SK-N-SH treated with all-trans-retinoic acid at 6 μM for 48 hours (cell line): ENCODE measurements around the gene MORC1.

Experiments
- ATAC-seq: fragments of 200-7000 bp; cut with Tn5 transposase; 3 replicates; pipeline ENCODE4 v1.9.1; 2020; ENCODE audit warnings: mild to moderate bottlenecking, moderate library complexity
- ARNTL ChIP-seq: fragments of 450-650 bp; formaldehyde crosslinking; IDR thresholded peaks from 2 replicates; pipeline ENCODE4 v1.5.0; 2020; ENCODE audit warnings: low read depth, mild to moderate bottlenecking, moderate library complexity, borderline replicate concordance
- BACH2 ChIP-seq: fragments of 250-450 bp; sonication (Bioruptor Pico); IDR thresholded peaks from 2 replicates; pipeline ENCODE4 v1.9.0; 2021; ENCODE audit warnings: mild to moderate bottlenecking, borderline replicate concordance
- CSDC2 ChIP-seq: fragments of 250-450 bp; sonication (Bioruptor Pico); IDR thresholded peaks from 2 replicates; pipeline ENCODE4 v1.5.0; 2020; ENCODE audit warnings: mild to moderate bottlenecking, moderate library complexity
- CSRNP3 ChIP-seq: fragments of 250-450 bp; sonication (Bioruptor Pico); IDR thresholded peaks from 2 replicates; pipeline ENCODE4 v1.5.1; 2021; ENCODE audit warnings: mild to moderate bottlenecking, moderate library complexity
- ESRRG ChIP-seq: fragments of 250-450 bp; sonication (Bioruptor Pico); IDR thresholded peaks from 2 replicates; pipeline ENCODE4 v1.6.1; 2021; ENCODE audit warnings: mild to moderate bottlenecking
- GLIS3 ChIP-seq: fragments of 250-450 bp; sonication (Bioruptor Pico); IDR thresholded peaks from 2 replicates; pipeline ENCODE4 v1.5.0; 2020; ENCODE audit warnings: mild to moderate bottlenecking, moderate library complexity
- ISL1 ChIP-seq: fragments of 250-450 bp; sonication (Bioruptor Pico); IDR thresholded peaks from 2 replicates; pipeline ENCODE4 v2.1.2; 2022; ENCODE audit warnings: mild to moderate bottlenecking, moderate library complexity
- OSR1 ChIP-seq: fragments of 250-450 bp; sonication (Bioruptor Pico); IDR thresholded peaks from 2 replicates; pipeline ENCODE4 v1.8.0; 2022; ENCODE audit warnings: moderate library complexity, mild to moderate bottlenecking, inconsistent platforms
- PATZ1 ChIP-seq: fragments of 250-450 bp; sonication (Bioruptor Pico); IDR thresholded peaks from 2 replicates; pipeline ENCODE4 v1.8.0; 2020; ENCODE audit warnings: mild to moderate bottlenecking, moderate library complexity, borderline replicate concordance
- PPARA ChIP-seq: fragments of 250-450 bp; sonication (Bioruptor Pico); IDR thresholded peaks from 2 replicates; pipeline ENCODE4 v1.5.0; 2020; ENCODE audit warnings: mild to moderate bottlenecking, borderline replicate concordance
- RARB ChIP-seq: fragments of 250-450 bp; sonication (Bioruptor Pico); IDR thresholded peaks from 2 replicates; pipeline ENCODE4 v1.8.0; 2021; ENCODE audit warnings: mild to moderate bottlenecking, moderate library complexity
- SNAI2 ChIP-seq: fragments of 250-450 bp; sonication (Bioruptor Pico); IDR thresholded peaks from 2 replicates; pipeline ENCODE4 v1.5.0; 2020; ENCODE audit warnings: mild to moderate bottlenecking, moderate library complexity
- TCF4 ChIP-seq: fragments of 250-450 bp; sonication (Bioruptor Pico); IDR thresholded peaks from 2 replicates; pipeline ENCODE4 v1.8.0; 2021; ENCODE audit warnings: mild to moderate bottlenecking, moderate library complexity, borderline replicate concordance
- TOX ChIP-seq: fragments of 250-450 bp; sonication (Bioruptor Pico); IDR thresholded peaks from 2 replicates; pipeline ENCODE4 v1.8.0; 2021; ENCODE audit warnings: mild to moderate bottlenecking, moderate library complexity, borderline replicate concordance
- ZFP3 ChIP-seq: fragments of 250-450 bp; sonication (Bioruptor Pico); IDR thresholded peaks from 2 replicates; pipeline ENCODE4 v1.5.0; 2020; ENCODE audit warnings: mild to moderate bottlenecking, moderate library complexity
- ZFP30 ChIP-seq: fragments of 450-650 bp; formaldehyde crosslinking; IDR thresholded peaks from 2 replicates; pipeline ENCODE4 v1.5.0; 2022; ENCODE audit warnings: mild to moderate bottlenecking, moderate library complexity
- ZNF565 ChIP-seq: fragments of 450-650 bp; formaldehyde crosslinking; conservative IDR thresholded peaks from 2 replicates; pipeline ENCODE4 v1.5.0; 2020; ENCODE audit warnings: low read depth, mild to moderate bottlenecking, moderate library complexity
- ZNF70 ChIP-seq: fragments of 450-650 bp; formaldehyde crosslinking; IDR thresholded peaks from 2 replicates; pipeline ENCODE4 v1.5.0; 2020; ENCODE audit warnings: mild to moderate bottlenecking, moderate library complexity
- ZNF8 ChIP-seq: fragments of 450-650 bp; formaldehyde crosslinking; IDR thresholded peaks from 2 replicates; pipeline ENCODE4 v1.5.0; 2020; ENCODE audit warnings: mild to moderate bottlenecking, moderate library complexity
- TF ChIP-seq, protein P1 (sequence below): fragments of 250-450 bp; sonication (Bioruptor Pico); IDR thresholded peaks from 2 replicates; pipeline ENCODE4 v1.5.0; 2020; ENCODE audit warnings: mild to moderate bottlenecking, moderate library complexity
- TF ChIP-seq, protein P2 (sequence below): fragments of 250-450 bp; sonication (Bioruptor Pico); IDR thresholded peaks from 2 replicates; pipeline ENCODE4 v1.5.1; 2020; ENCODE audit warnings: low read depth, mild to moderate bottlenecking, moderate library complexity
- TF ChIP-seq, protein P3 (sequence below): fragments of 250-450 bp; sonication (Bioruptor Pico); IDR thresholded peaks from 2 replicates; pipeline ENCODE4 v1.8.0; 2021; ENCODE audit warnings: low read depth, mild to moderate bottlenecking, moderate library complexity, borderline replicate concordance

MORC1 gene

DNA sequence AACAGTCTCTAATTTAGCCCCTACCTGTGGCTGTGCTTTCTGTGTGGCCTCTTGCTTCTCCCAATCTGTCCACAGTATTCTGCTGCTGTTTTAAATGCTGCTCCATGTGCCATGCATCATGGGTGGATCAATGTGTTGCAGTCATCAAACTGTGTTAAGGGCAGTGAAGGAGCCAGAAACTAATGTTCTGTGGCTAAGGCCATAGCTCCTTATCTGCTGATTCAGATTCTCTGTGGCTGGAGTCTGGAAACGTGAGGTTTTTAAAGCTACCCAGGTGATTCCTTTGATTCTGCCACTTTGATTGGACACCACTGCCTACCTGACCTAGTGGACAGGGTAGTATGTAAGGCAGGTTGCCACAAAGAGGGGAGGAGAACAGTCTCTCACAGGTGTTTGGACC is 44.8 kb downstream of the MORC1 start:
- ATAC-seq, result no peak
- no peak for TF ChIP-seq ZFP3 (CRISPR knock-in tag)
- TF ChIP-seq ZFP30 (CRISPR knock-in tag), result no peak
- TF ChIP-seq TOX (CRISPR knock-in tag), result no peak
- TF ChIP-seq RARB (CRISPR knock-in tag), result no peak
- no peak for TF ChIP-seq PATZ1 (CRISPR knock-in tag)
- TF ChIP-seq ZNF8, result no peak
- TF ChIP-seq PPARA (CRISPR knock-in tag), result no peak
- TF ChIP-seq SNAI2 (CRISPR knock-in tag), result no peak
- no peak for TF ChIP-seq ARNTL (CRISPR knock-in tag)
- TF ChIP-seq CSRNP3 (CRISPR knock-in tag), result no peak
- TF ChIP-seq GLIS3, result no peak
- TF ChIP-seq ZNF70 (CRISPR knock-in tag), result no peak
- TF ChIP-seq OSR1 (CRISPR knock-in tag), result no peak
- no peak for TF ChIP-seq CSDC2 (CRISPR knock-in tag)
- TF ChIP-seq ESRRG (CRISPR knock-in tag), result no peak
- no peak for TF ChIP-seq BACH2
- TF ChIP-seq, protein P1, sequence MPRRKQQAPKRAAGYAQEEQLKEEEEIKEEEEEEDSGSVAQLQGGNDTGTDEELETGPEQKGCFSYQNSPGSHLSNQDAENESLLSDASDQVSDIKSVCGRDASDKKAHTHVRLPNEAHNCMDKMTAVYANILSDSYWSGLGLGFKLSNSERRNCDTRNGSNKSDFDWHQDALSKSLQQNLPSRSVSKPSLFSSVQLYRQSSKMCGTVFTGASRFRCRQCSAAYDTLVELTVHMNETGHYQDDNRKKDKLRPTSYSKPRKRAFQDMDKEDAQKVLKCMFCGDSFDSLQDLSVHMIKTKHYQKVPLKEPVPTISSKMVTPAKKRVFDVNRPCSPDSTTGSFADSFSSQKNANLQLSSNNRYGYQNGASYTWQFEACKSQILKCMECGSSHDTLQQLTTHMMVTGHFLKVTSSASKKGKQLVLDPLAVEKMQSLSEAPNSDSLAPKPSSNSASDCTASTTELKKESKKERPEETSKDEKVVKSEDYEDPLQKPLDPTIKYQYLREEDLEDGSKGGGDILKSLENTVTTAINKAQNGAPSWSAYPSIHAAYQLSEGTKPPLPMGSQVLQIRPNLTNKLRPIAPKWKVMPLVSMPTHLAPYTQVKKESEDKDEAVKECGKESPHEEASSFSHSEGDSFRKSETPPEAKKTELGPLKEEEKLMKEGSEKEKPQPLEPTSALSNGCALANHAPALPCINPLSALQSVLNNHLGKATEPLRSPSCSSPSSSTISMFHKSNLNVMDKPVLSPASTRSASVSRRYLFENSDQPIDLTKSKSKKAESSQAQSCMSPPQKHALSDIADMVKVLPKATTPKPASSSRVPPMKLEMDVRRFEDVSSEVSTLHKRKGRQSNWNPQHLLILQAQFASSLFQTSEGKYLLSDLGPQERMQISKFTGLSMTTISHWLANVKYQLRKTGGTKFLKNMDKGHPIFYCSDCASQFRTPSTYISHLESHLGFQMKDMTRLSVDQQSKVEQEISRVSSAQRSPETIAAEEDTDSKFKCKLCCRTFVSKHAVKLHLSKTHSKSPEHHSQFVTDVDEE (CRISPR knock-in tag), result no peak
- TF ChIP-seq TCF4 (CRISPR knock-in tag), result no peak
- TF ChIP-seq ZNF565 (CRISPR knock-in tag), result no peak

DNA sequence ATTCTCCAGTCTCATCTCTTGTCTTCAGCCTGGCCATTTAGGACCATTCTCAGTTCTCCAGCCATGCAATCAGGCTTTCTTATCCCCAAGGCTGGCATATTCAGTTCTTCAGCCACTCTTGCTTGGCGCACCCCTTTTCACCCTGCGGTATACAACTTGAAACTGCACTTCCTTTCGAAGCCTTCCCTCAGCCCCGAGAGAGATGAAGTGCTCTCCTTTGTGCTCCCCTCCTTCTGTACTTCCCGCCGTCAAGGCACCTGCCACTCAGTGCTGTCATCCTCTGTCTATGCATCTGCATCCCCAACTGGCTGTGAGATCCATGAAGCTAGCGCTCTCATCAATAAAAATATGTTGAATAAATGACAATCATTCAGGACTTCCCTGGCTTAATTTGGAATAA is 45.7 kb downstream of the MORC1 start:
- no peak for ATAC-seq
- TF ChIP-seq ESRRG (CRISPR knock-in tag) (no peak), PPARA (CRISPR knock-in tag) (no peak), ARNTL (CRISPR knock-in tag) (no peak), ZFP3 (CRISPR knock-in tag) (no peak), GLIS3 (no peak)

GRCh38 chr3:109071350-109072142 is 46.4 kb downstream of the MORC1 start:
- ATAC-seq, result peak; percentile 54; the same call in 2 of the 3 replicates
- TF ChIP-seq CSDC2 (CRISPR knock-in tag) (no peak), ZFP30 (CRISPR knock-in tag) (no peak), PATZ1 (CRISPR knock-in tag) (no peak), TOX (CRISPR knock-in tag) (no peak), ISL1 (CRISPR knock-in tag) (no peak), OSR1 (CRISPR knock-in tag) (no peak), ESRRG (CRISPR knock-in tag) (no peak), ZNF8 (no peak), ZNF565 (CRISPR knock-in tag) (no peak), ARNTL (CRISPR knock-in tag) (no peak), SNAI2 (CRISPR knock-in tag) (no peak), PPARA (CRISPR knock-in tag) (no peak)
- TF ChIP-seq, protein P2, sequence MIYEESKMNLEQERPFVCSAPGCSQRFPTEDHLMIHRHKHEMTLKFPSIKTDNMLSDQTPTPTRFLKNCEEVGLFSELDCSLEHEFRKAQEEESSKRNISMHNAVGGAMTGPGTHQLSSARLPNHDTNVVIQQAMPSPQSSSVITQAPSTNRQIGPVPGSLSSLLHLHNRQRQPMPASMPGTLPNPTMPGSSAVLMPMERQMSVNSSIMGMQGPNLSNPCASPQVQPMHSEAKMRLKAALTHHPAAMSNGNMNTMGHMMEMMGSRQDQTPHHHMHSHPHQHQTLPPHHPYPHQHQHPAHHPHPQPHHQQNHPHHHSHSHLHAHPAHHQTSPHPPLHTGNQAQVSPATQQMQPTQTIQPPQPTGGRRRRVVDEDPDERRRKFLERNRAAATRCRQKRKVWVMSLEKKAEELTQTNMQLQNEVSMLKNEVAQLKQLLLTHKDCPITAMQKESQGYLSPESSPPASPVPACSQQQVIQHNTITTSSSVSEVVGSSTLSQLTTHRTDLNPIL, result no peak
- TF ChIP-seq, protein P3, sequence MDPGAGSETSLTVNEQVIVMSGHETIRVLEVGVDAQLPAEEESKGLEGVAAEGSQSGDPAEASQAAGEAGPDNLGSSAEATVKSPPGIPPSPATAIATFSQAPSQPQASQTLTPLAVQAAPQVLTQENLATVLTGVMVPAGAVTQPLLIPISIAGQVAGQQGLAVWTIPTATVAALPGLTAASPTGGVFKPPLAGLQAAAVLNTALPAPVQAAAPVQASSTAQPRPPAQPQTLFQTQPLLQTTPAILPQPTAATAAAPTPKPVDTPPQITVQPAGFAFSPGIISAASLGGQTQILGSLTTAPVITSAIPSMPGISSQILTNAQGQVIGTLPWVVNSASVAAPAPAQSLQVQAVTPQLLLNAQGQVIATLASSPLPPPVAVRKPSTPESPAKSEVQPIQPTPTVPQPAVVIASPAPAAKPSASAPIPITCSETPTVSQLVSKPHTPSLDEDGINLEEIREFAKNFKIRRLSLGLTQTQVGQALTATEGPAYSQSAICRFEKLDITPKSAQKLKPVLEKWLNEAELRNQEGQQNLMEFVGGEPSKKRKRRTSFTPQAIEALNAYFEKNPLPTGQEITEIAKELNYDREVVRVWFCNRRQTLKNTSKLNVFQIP, result no peak
- TF ChIP-seq, protein P1 (CRISPR knock-in tag), result no peak
